ENCODE results near the gene TNS2. TPM values are rescaled to one million over a fixed set of nuclear protein-coding genes. Genes with fewer than 3 reads are reported as not detected.

The TNS2 gene, protein sequence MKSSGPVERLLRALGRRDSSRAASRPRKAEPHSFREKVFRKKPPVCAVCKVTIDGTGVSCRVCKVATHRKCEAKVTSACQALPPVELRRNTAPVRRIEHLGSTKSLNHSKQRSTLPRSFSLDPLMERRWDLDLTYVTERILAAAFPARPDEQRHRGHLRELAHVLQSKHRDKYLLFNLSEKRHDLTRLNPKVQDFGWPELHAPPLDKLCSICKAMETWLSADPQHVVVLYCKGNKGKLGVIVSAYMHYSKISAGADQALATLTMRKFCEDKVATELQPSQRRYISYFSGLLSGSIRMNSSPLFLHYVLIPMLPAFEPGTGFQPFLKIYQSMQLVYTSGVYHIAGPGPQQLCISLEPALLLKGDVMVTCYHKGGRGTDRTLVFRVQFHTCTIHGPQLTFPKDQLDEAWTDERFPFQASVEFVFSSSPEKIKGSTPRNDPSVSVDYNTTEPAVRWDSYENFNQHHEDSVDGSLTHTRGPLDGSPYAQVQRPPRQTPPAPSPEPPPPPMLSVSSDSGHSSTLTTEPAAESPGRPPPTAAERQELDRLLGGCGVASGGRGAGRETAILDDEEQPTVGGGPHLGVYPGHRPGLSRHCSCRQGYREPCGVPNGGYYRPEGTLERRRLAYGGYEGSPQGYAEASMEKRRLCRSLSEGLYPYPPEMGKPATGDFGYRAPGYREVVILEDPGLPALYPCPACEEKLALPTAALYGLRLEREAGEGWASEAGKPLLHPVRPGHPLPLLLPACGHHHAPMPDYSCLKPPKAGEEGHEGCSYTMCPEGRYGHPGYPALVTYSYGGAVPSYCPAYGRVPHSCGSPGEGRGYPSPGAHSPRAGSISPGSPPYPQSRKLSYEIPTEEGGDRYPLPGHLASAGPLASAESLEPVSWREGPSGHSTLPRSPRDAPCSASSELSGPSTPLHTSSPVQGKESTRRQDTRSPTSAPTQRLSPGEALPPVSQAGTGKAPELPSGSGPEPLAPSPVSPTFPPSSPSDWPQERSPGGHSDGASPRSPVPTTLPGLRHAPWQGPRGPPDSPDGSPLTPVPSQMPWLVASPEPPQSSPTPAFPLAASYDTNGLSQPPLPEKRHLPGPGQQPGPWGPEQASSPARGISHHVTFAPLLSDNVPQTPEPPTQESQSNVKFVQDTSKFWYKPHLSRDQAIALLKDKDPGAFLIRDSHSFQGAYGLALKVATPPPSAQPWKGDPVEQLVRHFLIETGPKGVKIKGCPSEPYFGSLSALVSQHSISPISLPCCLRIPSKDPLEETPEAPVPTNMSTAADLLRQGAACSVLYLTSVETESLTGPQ (N-terminal part only)
- total RNA-seq (49.3 TPM), polyA plus RNA-seq (ENCODE audit: insufficient read depth in 1 of 8, insufficient read length in 8 of 8, low replicate concordance in 1 of 8) (100 to 1,000 TPM in 3 of 8 donors, 10 to 100 TPM in 5; 66.8 to 119 (median 99.4) TPM)
- long read RNA-seq, donor 1, full-length matches to known transcripts, result 2 of 11 reads
- long read RNA-seq, donor 1, partial matches to known transcripts, result 9 of 11 reads
- long read RNA-seq, donor 1, other reads (novel, unspliced or antisense), result 0 of 11 reads
- long read RNA-seq, donor 2, result 0 reads
- long read RNA-seq, donor 3, full-length matches to known transcripts, result 2 of 16 reads
- long read RNA-seq, donor 3, partial matches to known transcripts, result 5 of 16 reads
- long read RNA-seq, donor 3, other reads (novel, unspliced or antisense), result 9 of 16 reads
- long read RNA-seq, donor 4, partial matches to known transcripts, result 5 of 7 reads
- long read RNA-seq, donor 4, other reads (novel, unspliced or antisense), result 0 of 7 reads
- long read RNA-seq, donor 5, partial matches to known transcripts, result 26 of 27 reads
- long read RNA-seq, donor 5, other reads (novel, unspliced or antisense), result 0 of 27 reads
- long read RNA-seq, donor 6, partial matches to known transcripts, result 5 of 9 reads
- long read RNA-seq, donor 6, other reads (novel, unspliced or antisense), result 0 of 9 reads
- long read RNA-seq, donor 7, full-length matches to known transcripts, result 2 of 24 reads
- long read RNA-seq, donor 7, partial matches to known transcripts, result 22 of 24 reads
- long read RNA-seq, donor 7, other reads (novel, unspliced or antisense), result 0 of 24 reads
- long read RNA-seq, donor 8, partial matches to known transcripts, result 28 of 34 reads
- long read RNA-seq, donor 8, other reads (novel, unspliced or antisense), result 5 of 34 reads
- long read RNA-seq, donor 9, full-length matches to known transcripts, result 2 of 2 reads
- long read RNA-seq, donor 9, partial matches to known transcripts, result 0 of 2 reads
- long read RNA-seq, donor 9, other reads (novel, unspliced or antisense), result 0 of 2 reads
- long read RNA-seq, donor 10, partial matches to known transcripts, result 0 of 2 reads
- long read RNA-seq, donor 10, other reads (novel, unspliced or antisense), result 0 of 2 reads
- long read RNA-seq, donor 11, partial matches to known transcripts, result 17 of 19 reads
- long read RNA-seq, donor 11, other reads (novel, unspliced or antisense), result 0 of 19 reads

DNA sequence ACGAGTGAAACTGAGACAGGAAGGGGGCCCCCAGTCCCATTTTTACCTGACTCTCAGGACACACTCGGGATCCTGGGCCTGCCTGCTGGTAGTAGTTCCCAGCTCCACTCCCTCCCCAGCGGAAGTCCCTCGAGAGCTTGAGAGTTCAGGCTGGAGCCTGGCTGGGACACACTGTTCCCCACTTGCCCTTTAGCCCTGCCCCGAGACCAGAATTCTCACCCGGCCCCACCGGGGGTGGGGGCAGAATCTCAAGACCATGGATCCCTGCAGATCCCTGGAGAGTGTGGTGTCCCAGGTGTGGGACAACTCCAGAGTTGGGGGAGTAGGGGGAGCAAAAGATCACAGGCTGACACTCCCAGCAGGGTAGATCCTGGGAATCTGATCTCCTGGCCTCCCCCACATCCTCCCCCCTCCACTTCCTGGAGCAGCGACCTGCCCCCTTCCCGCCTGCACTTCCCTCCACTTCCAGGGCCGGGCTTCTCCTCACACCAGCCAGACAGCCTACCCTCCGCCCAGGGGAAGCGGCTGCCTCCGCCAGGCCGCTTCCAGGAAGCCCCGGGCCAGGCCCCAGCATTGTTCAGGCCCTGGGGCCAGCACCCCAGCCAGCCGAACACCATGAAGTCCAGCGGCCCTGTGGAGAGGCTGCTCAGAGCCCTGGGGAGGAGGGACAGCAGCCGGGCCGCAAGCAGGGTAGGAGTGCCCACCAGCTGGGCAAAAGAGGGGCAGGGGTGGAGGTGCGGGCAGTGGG, at the start of gene TNS2:
Gene TNS2, plus strand, starts transcription at position 495 of the 748 bp plus-strand sequence. Its CDS starts 121 bp downstream, at position 616.
- Histone ChIP-seq H3K4me3 (ENCODE audit: low read length) (peak within 1 kb of the TSS; percentile 73), H3K27ac (ENCODE audit: low read length) (peak within 1 kb of the TSS; percentile 99), H3K27me3 (ENCODE audit: control insufficient read depth, insufficient read depth, low read length) (no peaks in the 10 kb centered on the region), H3K9me3 (replicated peaks; ENCODE audit: control insufficient read depth, low read depth, low read length) (no peaks in the 10 kb centered on the region), H3K36me3 (ENCODE audit: control insufficient read depth, insufficient read depth, low read length) (peaks cover 23% of the 10 kb centered on the region), H3K4me1 (ENCODE audit: control insufficient read depth, insufficient read depth, low read length) (peaks cover 89% of the 10 kb centered on the region)
- 8% methylated on average over 13 of the region's 20 CpGs for WGBS (ENCODE audit: insufficient coverage)
- DNase-seq, result peak; percentile 85

DNA sequence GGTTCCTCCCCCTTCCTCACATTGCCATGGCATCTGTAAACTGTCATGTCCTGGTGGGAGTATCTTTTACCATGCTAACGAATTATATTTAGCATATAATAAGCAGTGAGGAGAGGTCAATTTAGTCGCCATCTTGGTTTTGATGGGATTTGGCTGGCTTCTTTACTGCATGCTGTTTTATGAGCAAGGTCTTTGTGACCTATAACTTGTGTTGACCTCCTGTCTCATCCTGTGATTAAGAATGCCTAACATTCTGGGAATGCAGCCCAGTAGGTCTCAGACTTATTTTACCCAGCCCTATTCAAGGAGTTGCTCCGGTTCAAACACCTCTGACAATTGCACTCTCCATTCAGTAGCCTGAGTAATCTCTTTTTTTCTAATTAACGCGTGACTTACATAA, 45.7 kb upstream of the TNS2 start:
- Histone ChIP-seq H3K27me3 (ENCODE audit: control insufficient read depth, insufficient read depth, low read length) (no peaks in the 10 kb centered on the region), H3K4me1 (ENCODE audit: control insufficient read depth, insufficient read depth, low read length) (peaks cover 16% of the 10 kb centered on the region), H3K27ac (ENCODE audit: low read length) (no peak overlapping the region), H3K36me3 (ENCODE audit: control insufficient read depth, insufficient read depth, low read length) (no peaks in the 10 kb centered on the region), H3K9me3 (replicated peaks; ENCODE audit: control insufficient read depth, low read depth, low read length) (no peaks in the 10 kb centered on the region), H3K4me3 (ENCODE audit: low read length) (no peak overlapping the region)
- 40% methylated on average over 2 of the region's 5 CpGs for WGBS (ENCODE audit: insufficient coverage)
- peak; percentile 15 for DNase-seq

GRCh38 chr12:53004582-53004981, 45.3 kb upstream of the TNS2 start:
- WGBS (ENCODE audit: insufficient coverage), result 61% methylated on average over 2 of the region's 2 CpGs
- peak; percentile 15 for DNase-seq

GRCh38 chr12:53005215-53005985, 44.5 kb upstream of the TNS2 start:
- Histone ChIP-seq H3K27me3 (ENCODE audit: control insufficient read depth, insufficient read depth, low read length) (no peaks in the 10 kb centered on the region), H3K4me1 (ENCODE audit: control insufficient read depth, insufficient read depth, low read length) (peaks cover 18% of the 10 kb centered on the region), H3K36me3 (ENCODE audit: control insufficient read depth, insufficient read depth, low read length) (no peaks in the 10 kb centered on the region), H3K27ac (ENCODE audit: low read length) (peak overlapping the region; percentile 99), H3K4me3 (ENCODE audit: low read length) (peak overlapping the region; percentile 100), H3K9me3 (replicated peaks; ENCODE audit: control insufficient read depth, low read depth, low read length) (no peaks in the 10 kb centered on the region)
- peak; percentile 21 for DNase-seq
- 14% methylated on average over 9 of the region's 28 CpGs for WGBS (ENCODE audit: insufficient coverage)

More at GRCh38 chr12:53004582-53004981, 45.3 kb upstream of the TNS2 start:
- Histone ChIP-seq H3K9me3 (replicated peaks; ENCODE audit: control insufficient read depth, low read depth, low read length) (no peaks in the 10 kb centered on the region), H3K36me3 (ENCODE audit: control insufficient read depth, insufficient read depth, low read length) (no peaks in the 10 kb centered on the region), H3K27ac (ENCODE audit: low read length) (no peak overlapping the region), H3K4me3 (ENCODE audit: low read length) (no peak overlapping the region), H3K4me1 (ENCODE audit: control insufficient read depth, insufficient read depth, low read length) (peaks cover 18% of the 10 kb centered on the region), H3K27me3 (ENCODE audit: control insufficient read depth, insufficient read depth, low read length) (no peaks in the 10 kb centered on the region)

GRCh38 chr12:53005986-53006809, 43.7 kb upstream of the TNS2 start, which contains the start of gene EIF4B:
Gene EIF4B (plus strand): TSS chr12:53006456. CDS start chr12:53006484, 28 bp downstream.
- Histone ChIP-seq H3K9me3 (replicated peaks; ENCODE audit: control insufficient read depth, low read depth, low read length) (no peaks in the 10 kb centered on the region), H3K27ac (ENCODE audit: low read length) (peak within 1 kb of the TSS; percentile 99), H3K36me3 (ENCODE audit: control insufficient read depth, insufficient read depth, low read length) (no peaks in the 10 kb centered on the region), H3K4me3 (ENCODE audit: low read length) (peak within 1 kb of the TSS; percentile 100), H3K27me3 (ENCODE audit: control insufficient read depth, insufficient read depth, low read length) (no peaks in the 10 kb centered on the region), H3K4me1 (ENCODE audit: control insufficient read depth, insufficient read depth, low read length) (peaks cover 18% of the 10 kb centered on the region)
- peak; percentile 100 for DNase-seq
- 0% methylated on average over 57 of the region's 64 CpGs for WGBS (ENCODE audit: insufficient coverage)

- H3K27me3 ChIP-seq (ENCODE audit: control insufficient read depth, insufficient read depth, low read length), result no peaks in the 10 kb centered on the region
- peak; percentile 78 for DNase-seq
- WGBS (ENCODE audit: insufficient coverage), result under 1% methylated on average over 30 of the region's 38 CpGs
- no peaks in the 10 kb centered on the region for H3K36me3 ChIP-seq (ENCODE audit: control insufficient read depth, insufficient read depth, low read length)
- H3K4me1 ChIP-seq (ENCODE audit: control insufficient read depth, insufficient read depth, low read length), result peaks cover 18% of the 10 kb centered on the region
- peak overlapping the region; percentile 100 for H3K4me3 ChIP-seq (ENCODE audit: low read length)
- H3K27ac ChIP-seq (ENCODE audit: low read length), result peak overlapping the region; percentile 99
- no peaks in the 10 kb centered on the region for H3K9me3 ChIP-seq (replicated peaks; ENCODE audit: control insufficient read depth, low read depth, low read length)
These were observed 43.0 kb upstream of the TNS2 start for GRCh38 chr12:53006810-53007309.

DNA sequence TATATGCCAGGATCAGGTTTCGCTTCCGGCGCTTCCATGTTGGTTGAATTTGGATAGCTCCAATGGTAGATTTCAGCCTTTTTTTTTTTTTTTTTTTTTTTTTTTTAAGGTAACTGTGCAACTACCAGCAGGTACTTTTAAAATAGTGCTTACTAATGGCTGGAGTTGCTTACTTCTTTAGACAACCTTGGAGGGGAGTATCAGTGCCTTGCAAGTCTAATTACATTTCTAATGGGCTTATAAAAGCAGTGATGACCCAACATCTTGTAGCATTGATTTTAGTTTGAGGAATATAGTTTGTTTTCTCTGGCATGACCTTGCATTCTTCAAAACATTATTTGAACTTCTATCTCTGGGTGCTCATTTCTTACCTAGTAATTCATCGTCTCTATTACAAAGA, 42.5 kb upstream of the TNS2 start:
- Histone ChIP-seq H3K9me3 (replicated peaks; ENCODE audit: control insufficient read depth, low read depth, low read length) (no peaks in the 10 kb centered on the region), H3K36me3 (ENCODE audit: control insufficient read depth, insufficient read depth, low read length) (no peaks in the 10 kb centered on the region), H3K27me3 (ENCODE audit: control insufficient read depth, insufficient read depth, low read length) (no peaks in the 10 kb centered on the region), H3K27ac (ENCODE audit: low read length) (peak overlapping the region; percentile 99), H3K4me3 (ENCODE audit: low read length) (peak overlapping the region; percentile 100), H3K4me1 (ENCODE audit: control insufficient read depth, insufficient read depth, low read length) (peaks cover 18% of the 10 kb centered on the region)
- WGBS (ENCODE audit: insufficient coverage), result no CpG with 5 or more reads among the region's 4 CpGs
- no peak for DNase-seq

Measured in muscle of leg (tissue), 16 donors.